Adrenal gland (tissue), 12 donors: Measurements from ENCODE around the gene LRRC1. TPM values are rescaled to one million over a fixed set of nuclear protein-coding genes. Genes with fewer than 3 reads are reported as not detected.

Source experiments
- DNase-seq, 7 donors: peaks; one replicate each; pipeline ENCODE4 v3.0.0-alpha.2; 2019 to 2020
- H3K27ac ChIP-seq, 5 donors: fragments of 200-600 bp; sonication (generic) in 4 of 5; 1 replicate in 3 of 5; 2 replicates in 2 of 5; pipeline versions ENCODE4 v1.5.1 to v1.8.0; 2016 to 2020; ENCODE audit warnings: mild to moderate bottlenecking in 1 of 5
- H3K27me3 ChIP-seq: fragments of 200-600 bp; 2 replicates; pipeline ENCODE4 v1.8.0; 2021
- H3K36me3 ChIP-seq, 2 donors: fragments of 200-600 bp; replicated peaks in 1 of 2; 1 replicate in 1 of 2; 2 replicates in 1 of 2; pipeline versions ENCODE4 v1.5.1 to v1.8.0; 2018 to 2022
- H3K4me1 ChIP-seq, 2 donors: fragments of 200-600 bp; replicated peaks in 1 of 2; 1 replicate in 1 of 2; 2 replicates in 1 of 2; pipeline versions ENCODE4 v1.5.1 to v1.8.0; 2018 to 2021
- H3K4me3 ChIP-seq, 4 donors: fragments of 200-600 bp; sonication (generic) in 3 of 4; one replicate each; pipeline ENCODE4 v1.5.1; 2016 to 2018
- H3K9me3 ChIP-seq, 3 donors: fragments of 200-600 bp; sonication (generic) in 1 of 3; replicated peaks in 1 of 3; 1 replicate in 2 of 3; 2 replicates in 1 of 3; pipeline versions ENCODE4 v1.5.1 to v1.8.0; 2016 to 2021
- POLR2A ChIP-seq, 2 donors: fragments of 450-650 bp; IDR thresholded peaks; one replicate each; pipeline ENCODE4 v1.6.1; 2017; ENCODE audit warnings: antibody characterized with exemption in 2 of 2, mild to moderate bottlenecking in 2 of 2, moderate library complexity in 1 of 2
- WGBS, 4 donors: extraction: QIAGEN DNeasy Blood & Tissue Kit in 2 of 4; methylation state at CpG; one replicate each; pipeline versions ENCODE4 v1.1.5 to v1.1.7; 2013 to 2017; 5-methylcytosine and 5-hydroxymethylcytosine counted together
- intact Hi-C, 2 donors: fragments of 100-400 bp; cut with DNase I; formaldehyde crosslinking; loops; one replicate each; pipeline versions ENCODE4 v1.14.1 to v1.15.0; 2022 to 2023
- polyA plus RNA-seq, 3 donors: library from polyadenylated mRNA; stranded (reverse); fragments of 200-250 nt in 2 of 3; fragments of 350-450 nt in 1 of 3; fragmentation: Illumina TruSeq in 1 of 3; extraction: RNeasy Lipid Tissue Mini Kit (QIAGEN cat#74804) in 1 of 3; gene quantifications; one replicate each; pipeline ENCODE4 v1.2.3, GENCODE V29; 2013 to 2014
- total RNA-seq, 9 donors: library from RNA; depleted of rRNA in 4 of 9; stranded (reverse); fragments of >200 nt in 4 of 9; fragments of 120-200 nt in 1 of 9; fragmentation: NEBNext Ultra II Directional in 1 of 9; extraction: Animal tissue kit (Norgen Biotek cat#: 25700) in 1 of 9; gene quantifications; one replicate each; pipeline versions ENCODE4 v1.1.0 to v1.2.4, GENCODE V29; 2013 to 2023
- TF ChIP-seq, protein P1 (sequence below), 6 experiments: fragments of 450-650 bp in 4 of 6; fragments of 200-600 bp in 2 of 6; sonication (generic) in 1 of 6; IDR thresholded peaks; 1 replicate in 5 of 6; 2 replicates in 1 of 6; pipeline versions ENCODE4 v1.5.1 to v1.8.0; 2016 to 2021; ENCODE audit warnings: antibody characterized with exemption in 6 of 6, mild to moderate bottlenecking in 2 of 6, moderate library complexity in 1 of 6
- donor health status: healthy with polysubstance abuse.
- donor health status: Bipolar disorder and iron deficiency.
- donor health status: DM: yes; HTN: yes; CAD: no.
- donor health status: DM: no; HTN: no; CAD: no.
- donor health status: DM: no; HTN: no; CAD: no.
- donor health status: DM: yes; HTN: yes; CAD: no.

LRRC1 gene
- total and polyA plus RNA-seq, 12 donors, result 2.1 to 7.8 (median 4.5) TPM

DNA sequence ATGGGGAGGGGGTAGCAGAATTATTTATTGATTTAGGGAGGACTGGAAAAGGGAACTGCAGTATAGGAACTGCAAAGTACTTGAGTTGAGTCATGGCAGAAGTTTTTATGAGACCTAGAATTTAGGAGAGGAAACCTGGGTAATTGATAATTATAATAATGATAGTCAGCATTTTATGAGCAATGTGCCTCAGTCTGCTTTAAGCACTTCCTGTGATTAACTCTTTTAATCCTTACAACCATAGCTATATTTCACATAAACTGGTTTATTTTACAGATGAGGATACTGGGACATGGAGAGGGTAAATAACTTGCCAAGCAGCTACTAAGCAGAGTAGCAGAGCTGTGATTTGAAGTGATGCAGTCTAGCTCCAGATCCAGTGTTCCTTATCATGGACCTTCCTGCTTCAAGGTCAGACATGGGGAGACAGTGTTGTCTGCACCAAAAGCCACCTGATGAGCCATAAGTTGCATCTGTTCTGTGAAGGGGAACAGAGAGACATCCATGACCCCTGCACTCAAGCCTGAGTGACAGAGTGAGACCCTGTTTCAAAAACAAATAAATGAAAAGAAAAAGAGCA lies 13.6 kb downstream of the LRRC1 start:
- H3K27me3 ChIP-seq, result no peaks in the 10 kb centered on the region
- no peak for DNase-seq
- peaks cover 0 to 6% of the 10 kb centered on the region in 2 donors for H3K4me1 ChIP-seq
- no peaks in the 10 kb centered on the region for H3K36me3 ChIP-seq
- no peak overlapping the region for H3K27ac ChIP-seq
- intact Hi-C loops, result no loop called here
- TF ChIP-seq POLR2A (IDR thresholded peaks at IDR 0.05), result no peak
- TF ChIP-seq, protein P1, sequence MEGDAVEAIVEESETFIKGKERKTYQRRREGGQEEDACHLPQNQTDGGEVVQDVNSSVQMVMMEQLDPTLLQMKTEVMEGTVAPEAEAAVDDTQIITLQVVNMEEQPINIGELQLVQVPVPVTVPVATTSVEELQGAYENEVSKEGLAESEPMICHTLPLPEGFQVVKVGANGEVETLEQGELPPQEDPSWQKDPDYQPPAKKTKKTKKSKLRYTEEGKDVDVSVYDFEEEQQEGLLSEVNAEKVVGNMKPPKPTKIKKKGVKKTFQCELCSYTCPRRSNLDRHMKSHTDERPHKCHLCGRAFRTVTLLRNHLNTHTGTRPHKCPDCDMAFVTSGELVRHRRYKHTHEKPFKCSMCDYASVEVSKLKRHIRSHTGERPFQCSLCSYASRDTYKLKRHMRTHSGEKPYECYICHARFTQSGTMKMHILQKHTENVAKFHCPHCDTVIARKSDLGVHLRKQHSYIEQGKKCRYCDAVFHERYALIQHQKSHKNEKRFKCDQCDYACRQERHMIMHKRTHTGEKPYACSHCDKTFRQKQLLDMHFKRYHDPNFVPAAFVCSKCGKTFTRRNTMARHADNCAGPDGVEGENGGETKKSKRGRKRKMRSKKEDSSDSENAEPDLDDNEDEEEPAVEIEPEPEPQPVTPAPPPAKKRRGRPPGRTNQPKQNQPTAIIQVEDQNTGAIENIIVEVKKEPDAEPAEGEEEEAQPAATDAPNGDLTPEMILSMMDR (IDR thresholded peaks at IDR 0.05), result no peak
- no peak overlapping the region for H3K4me3 ChIP-seq
- no peaks in the 10 kb centered on the region for H3K9me3 ChIP-seq

DNA sequence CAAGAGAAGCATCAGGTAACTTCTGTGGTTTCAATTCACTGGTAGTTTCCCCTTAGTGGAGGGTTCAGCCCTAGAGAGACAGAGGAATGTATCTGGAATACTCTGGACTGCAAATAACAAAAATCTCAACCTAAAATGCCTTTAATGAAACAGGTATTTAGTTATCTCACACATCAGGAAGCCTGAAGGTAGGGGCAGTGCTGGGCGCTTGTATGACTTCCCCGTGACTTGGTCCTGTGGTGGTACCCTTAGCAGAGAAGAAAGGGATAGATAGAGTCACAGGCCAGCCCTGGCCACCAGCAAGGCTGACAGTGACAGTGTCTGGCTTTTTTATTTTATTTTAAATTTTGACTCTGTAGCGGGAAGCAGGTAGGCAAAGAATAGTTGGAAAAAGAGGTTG lies 14.9 kb downstream of the LRRC1 start:
- WGBS, 4 donors, result 92 to 97% (median 96%) methylated on average over 3 of the region's 3 CpGs
- H3K4me1 ChIP-seq, result peaks cover 0 to 6% of the 10 kb centered on the region in 2 donors
- no peaks in the 10 kb centered on the region for H3K9me3 ChIP-seq
- DNase-seq, result no peak
- no peak overlapping the region for H3K27ac ChIP-seq
- no peaks in the 10 kb centered on the region for H3K27me3 ChIP-seq
- TF ChIP-seq, protein P1 (IDR thresholded peaks at IDR 0.05), result no peak
- no peak for TF ChIP-seq POLR2A (IDR thresholded peaks at IDR 0.05)
- H3K36me3 ChIP-seq, result no peaks in the 10 kb centered on the region
- intact Hi-C loops, result no loop called here
- no peak overlapping the region for H3K4me3 ChIP-seq

DNA sequence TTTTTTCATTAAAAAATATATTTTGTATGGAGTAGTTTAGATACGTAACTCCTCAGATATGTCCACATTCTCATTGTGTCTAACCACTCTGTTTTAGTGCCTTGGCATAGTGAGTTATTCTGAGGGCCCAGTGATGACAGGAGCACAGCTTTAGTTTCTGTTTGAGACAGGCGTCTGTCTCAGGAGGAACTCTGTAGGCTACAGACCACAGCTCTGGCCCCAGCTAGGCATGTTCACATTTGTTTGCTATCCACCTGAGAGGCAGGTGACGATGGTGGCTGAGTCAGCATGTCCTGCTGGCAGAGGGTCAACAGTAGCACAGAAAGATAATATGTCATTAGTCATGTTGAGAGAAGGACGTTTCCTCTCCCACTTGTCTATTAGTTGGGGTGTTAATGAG lies 16.3 kb downstream of the LRRC1 start:
- WGBS, 4 donors, result 46 to 68% (median 58%) methylated on average over 4 of the region's 4 CpGs
- H3K36me3 ChIP-seq, result no peaks in the 10 kb centered on the region
- no peak overlapping the region for H3K4me3 ChIP-seq
- H3K27ac ChIP-seq, result no peak overlapping the region
- no peaks in the 10 kb centered on the region for H3K27me3 ChIP-seq
- intact Hi-C loops, result no loop called here
- DNase-seq, result peak in 4 of 7 donors; percentile 8 to 60 (median 23)
- H3K4me1 ChIP-seq, result peaks cover 0 to 6% of the 10 kb centered on the region in 2 donors
- no peaks in the 10 kb centered on the region for H3K9me3 ChIP-seq
- no peak for TF ChIP-seq POLR2A (IDR thresholded peaks at IDR 0.05)
- TF ChIP-seq, protein P1 (IDR thresholded peaks at IDR 0.05), result no peak

DNA sequence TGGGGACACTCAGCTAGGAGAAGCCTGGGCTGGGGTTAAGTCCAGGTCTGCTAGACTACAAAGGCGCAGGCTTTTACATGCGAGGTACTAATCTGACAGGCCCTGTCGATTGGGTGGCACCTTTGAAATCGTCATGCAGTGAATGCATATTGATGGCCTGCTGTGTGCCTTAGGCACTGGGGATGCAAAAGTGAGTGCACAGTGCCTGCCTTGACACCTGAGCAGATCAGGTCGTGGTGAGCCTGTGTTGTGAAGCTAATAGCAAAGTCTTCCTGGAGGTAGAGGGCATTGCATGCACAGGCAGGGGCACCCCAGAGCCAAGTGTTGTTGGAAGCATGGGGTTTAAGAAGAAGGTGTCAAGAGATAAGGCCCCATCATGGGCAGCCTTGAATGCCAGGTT lies 16.9 kb downstream of the LRRC1 start:
- TF ChIP-seq, protein P1 (IDR thresholded peaks at IDR 0.05), result no peak
- TF ChIP-seq POLR2A (IDR thresholded peaks at IDR 0.05), result no peak

More for the DNA sequence above, 16.9 kb downstream of the LRRC1 start:
- no peak overlapping the region for H3K27ac ChIP-seq
- H3K36me3 ChIP-seq, result no peaks in the 10 kb centered on the region
- DNase-seq, result no peak
- 82 to 86% (median 85%) methylated on average over 5 of the region's 5 CpGs for WGBS, 4 donors
- no peak overlapping the region for H3K4me3 ChIP-seq
- no peaks in the 10 kb centered on the region for H3K27me3 ChIP-seq
- intact Hi-C loops, result no loop called here
- no peaks in the 10 kb centered on the region for H3K9me3 ChIP-seq
- H3K4me1 ChIP-seq, result peaks cover 0 to 6% of the 10 kb centered on the region in 2 donors
